GM12878 (cell line): ENCODE data around the gene TLX2. TPM values are rescaled to one million over a fixed set of nuclear protein-coding genes. Genes with fewer than 3 reads are reported as not detected.

Experiments
- ATAC-seq: fragments of 200-7000 bp; cut with Tn5 transposase; 3 replicates; pipeline ENCODE4 v1.9.1; 2020; ENCODE audit warnings: mild to moderate bottlenecking, moderate library complexity
- BruUV-seq: library from RNA; stranded (reverse); fragments of 400-500 nt; replicated peaks from 2 replicates; lab custom pipeline; 2021; lab: Mats Ljungman, UMichigan
- CTCF ChIA-PET: fragments of 300-600 bp; sonication (Branson Sonifier 250); formaldehyde crosslinking; extraction: SDS; loops from one replicate; lab custom pipeline; 2021; ENCODE audit warnings: inconsistent platforms; lab: Yijun Ruan, JAX
- POLR2A ChIA-PET: fragments of 350-600 bp; formaldehyde crosslinking; extraction: SDS; loops from one replicate; lab custom pipeline; 2021; ENCODE audit warnings: inconsistent platforms; lab: Charles Lee
- RAD21 ChIA-PET: fragments of 300-600 bp; sonication (Branson Sonifier 250); formaldehyde crosslinking; loops from one replicate; lab custom pipeline; 2023; ENCODE audit warnings: antibody characterized with exemption; ENCODE audit not compliant: unreplicated experiment; lab: Charles Lee
- SMC1A ChIA-PET: fragments of 300-600 bp; sonication (Branson Sonifier 250); formaldehyde crosslinking; loops from one replicate; lab custom pipeline; 2023; ENCODE audit not compliant: unreplicated experiment, uncharacterized antibody; lab: Charles Lee
- DNase-seq: peaks from one replicate; pipeline ENCODE4 v3.0.0-alpha.2; 2011; ENCODE audit warnings: low read depth, low spot score
- FAIRE-seq: peaks from 3 replicates; lab custom pipeline; 2011; peaks lifted over from hg19 to GRCh38; lab: Jason Lieb, UNC
- H2AFZ ChIP-seq: 2 replicates; pipeline ENCODE4 v1.6.0; 2011; ENCODE audit warnings: low read depth, low read length, control low read depth; ENCODE audit not compliant: control insufficient read depth
- H3K27ac ChIP-seq: 2 replicates; pipeline ENCODE4 v1.5.1; 2011; ENCODE audit warnings: control low read depth; ENCODE audit not compliant: control insufficient read depth, insufficient read depth
- H3K27me3 ChIP-seq, 2 experiments: replicated peaks in 1 of 2; 2 replicates each; pipeline versions ENCODE4 v1.6.0 to v1.6.1; 2011; ENCODE audit warnings: low read length in 1 of 2; ENCODE audit not compliant: control insufficient read depth in 2 of 2, insufficient read depth in 2 of 2
- H3K36me3 ChIP-seq, 2 experiments: 2 replicates each; pipeline ENCODE4 v1.5.1; 2011; ENCODE audit warnings: low read length in 1 of 2; ENCODE audit not compliant: control insufficient read depth in 2 of 2, insufficient read depth in 2 of 2
- H3K4me1 ChIP-seq: 2 replicates; pipeline ENCODE4 v1.6.1; 2011; ENCODE audit warnings: mild to moderate bottlenecking, low read length, moderate library complexity, mixed read lengths; ENCODE audit not compliant: control insufficient read depth, insufficient read depth
- H3K4me2 ChIP-seq: 2 replicates; pipeline ENCODE4 v1.6.0; 2011; ENCODE audit warnings: control low read depth; ENCODE audit not compliant: control insufficient read depth, insufficient read depth
- H3K4me3 ChIP-seq: fragments of 200-600 bp; sonication (generic); 2 replicates; pipeline ENCODE4 v1.5.1; 2016
- H3K79me2 ChIP-seq: 2 replicates; pipeline ENCODE4 v1.6.0; 2011; ENCODE audit warnings: low read length; ENCODE audit not compliant: control insufficient read depth, insufficient read depth
- H3K9ac ChIP-seq: 2 replicates; pipeline ENCODE4 v1.8.0; 2011; ENCODE audit warnings: low read length, control low read depth, mixed read lengths; ENCODE audit not compliant: control insufficient read depth, insufficient read depth
- H3K9me3 ChIP-seq: replicated peaks from 3 replicates; pipeline ENCODE4 v1.5.1; 2011; ENCODE audit warnings: mild to moderate bottlenecking, low read length; ENCODE audit not compliant: control insufficient read depth, insufficient read depth
- H4K20me1 ChIP-seq: 2 replicates; pipeline ENCODE4 v1.6.0; 2011; ENCODE audit not compliant: control insufficient read depth, insufficient read depth
- CBX5 ChIP-seq: sonication (generic); IDR thresholded peaks from 2 replicates; pipeline ENCODE4 v1.6.1; 2016; ENCODE audit warnings: low read depth, moderate library complexity, mild to moderate bottlenecking, inconsistent platforms
- SMARCA5 ChIP-seq: fragments of 450-650 bp; IDR thresholded peaks from 2 replicates; pipeline ENCODE4 v1.6.1; 2017; ENCODE audit warnings: mild to moderate bottlenecking
- SREBF2 ChIP-seq: IDR thresholded peaks from 2 replicates; pipeline ENCODE4 v1.6.1; 2012; ENCODE audit warnings: mild to moderate bottlenecking, low read length
- YY1 ChIP-seq: IDR thresholded peaks from 2 replicates; pipeline ENCODE4 v1.6.1; 2011; ENCODE audit warnings: low read depth, mild to moderate bottlenecking, low read length
- ZBTB4 ChIP-seq: fragments of 450-650 bp; formaldehyde crosslinking; IDR thresholded peaks from 2 replicates; pipeline ENCODE4 v1.4.0; 2022; ENCODE audit warnings: mild to moderate bottlenecking, moderate library complexity
- WGBS: methylation state at CpG from one replicate; pipeline ENCODE4 v1.1.6; 2016; ENCODE audit warnings: low lambda C conversion rate; ENCODE audit not compliant: insufficient replicate concordance, insufficient coverage; ENCODE audit errors: missing lambda C conversion rate; 5-methylcytosine and 5-hydroxymethylcytosine counted together
- in situ Hi-C: fragments of 300-500 bp; cut with MboI; formaldehyde crosslinking; loops from 9 replicates; pipeline ENCODE4 v1.14.3; 2018; ENCODE audit warnings: mixed read lengths
- intact Hi-C: fragments of 100-400 bp; cut with micrococcal nuclease; formaldehyde crosslinking; loops from one replicate; pipeline ENCODE4 v1.14.2; 2022; ENCODE audit not compliant: unreplicated experiment
- polyA plus RNA-seq, 11 experiments: library from polyadenylated mRNA; depleted of rRNA in 4 of 11; unstranded in 6 of 11; stranded (reverse) in 5 of 11; fragments of >200 nt; fragmentation: Nextera tagmentation in 4 of 11; fragmentation: Illumina TruSeq in 1 of 11; extraction: Ambion mirVana in 4 of 11; extraction: Trizol in 1 of 11; gene quantifications; 1 replicate in 1 of 11; 2 replicates in 10 of 11; pipeline versions ENCODE4 v1.2.1 to v1.2.3, GENCODE V29; 2011 to 2016; ENCODE audit warnings: inconsistent platforms in 2 of 11, missing spikeins in 2 of 11, low read depth in 1 of 11
- total RNA-seq, 4 experiments: library from RNA; depleted of rRNA in 3 of 4; stranded (reverse); fragments of >200 nt in 3 of 4; fragmentation: Illumina TruSeq in 1 of 4; extraction: Trizol in 1 of 4; gene quantifications; 2 replicates each; pipeline versions ENCODE4 v1.2.1 to v1.2.3, GENCODE V29; 2013 to 2021
- TF ChIP-seq, protein P1 (sequence below): fragments of 450-650 bp; IDR thresholded peaks from 2 replicates; pipeline ENCODE4 v1.6.1; 2017; ENCODE audit warnings: low read depth, mild to moderate bottlenecking, moderate library complexity

The TLX2 gene
- total and polyA plus RNA-seq, 10 of the 15 experiments (the other 5 are each of a cell fraction or from before 2014, with no cell fraction given) = 0.06 to 5.5 (median 3.6) TPM; not detected in 1

- H3K4me2 ChIP-seq = peak overlapping the region; percentile 46
- intact Hi-C loops (no loop called here), in situ Hi-C loops (no loop called here)
- no peak overlapping the region for H2AFZ ChIP-seq
- H3K4me1 ChIP-seq = peaks cover 30% of the 10 kb centered on the region
- H3K9ac ChIP-seq = no peak overlapping the region
- no peaks in the 10 kb centered on the region for H4K20me1 ChIP-seq
- peaks cover 46% of the 10 kb centered on the region for H3K79me2 ChIP-seq
- 73% methylated on average over 11 of the region's 11 CpGs for WGBS
- CTCF ChIA-PET = interaction anchor here (1.1 to 10.4 kb wide), 6 partner anchors 19 to 60 kb away, joined by 4 to 226 read pairs (median 51); partner anchors contain the start of genes CCDC142, PCGF1 and TTC31
- RAD21 ChIA-PET = interaction anchor here (1.1 to 7.5 kb wide), 3 partner anchors 44 to 91 kb away, joined by 3 to 158 read pairs (median 7); partner anchors contain the start of genes CCDC142 and TTC31
- no peak overlapping the region for H3K27ac ChIP-seq
- H3K9me3 ChIP-seq = no peaks in the 10 kb centered on the region
- H3K36me3 ChIP-seq = peaks cover 12 to 23% of the 10 kb centered on the region in 2 experiments
- no peak for DNase-seq
- no TSS peak for BruUV-seq
- no peak overlapping the region for H3K4me3 ChIP-seq
- SMC1A ChIA-PET = interaction anchor here (1.4 to 9.9 kb wide), 4 partner anchors 18 to 60 kb away, joined by 3 to 208 read pairs (median 30); partner anchors contain the start of gene PCGF1
- POLR2A ChIA-PET = interaction anchor here (0.7 to 2.6 kb wide), 6 partner anchors 18 to 60 kb away, joined by 3 to 10 read pairs (median 4); partner anchors contain the start of gene PCGF1
- TF ChIP-seq CBX5 = no peak
- TF ChIP-seq YY1 = no peak
- no peak for TF ChIP-seq SMARCA5
- no peak for TF ChIP-seq ZBTB4 (CRISPR knock-in tag)
- no peak for TF ChIP-seq SREBF2
- TF ChIP-seq, protein P1, sequence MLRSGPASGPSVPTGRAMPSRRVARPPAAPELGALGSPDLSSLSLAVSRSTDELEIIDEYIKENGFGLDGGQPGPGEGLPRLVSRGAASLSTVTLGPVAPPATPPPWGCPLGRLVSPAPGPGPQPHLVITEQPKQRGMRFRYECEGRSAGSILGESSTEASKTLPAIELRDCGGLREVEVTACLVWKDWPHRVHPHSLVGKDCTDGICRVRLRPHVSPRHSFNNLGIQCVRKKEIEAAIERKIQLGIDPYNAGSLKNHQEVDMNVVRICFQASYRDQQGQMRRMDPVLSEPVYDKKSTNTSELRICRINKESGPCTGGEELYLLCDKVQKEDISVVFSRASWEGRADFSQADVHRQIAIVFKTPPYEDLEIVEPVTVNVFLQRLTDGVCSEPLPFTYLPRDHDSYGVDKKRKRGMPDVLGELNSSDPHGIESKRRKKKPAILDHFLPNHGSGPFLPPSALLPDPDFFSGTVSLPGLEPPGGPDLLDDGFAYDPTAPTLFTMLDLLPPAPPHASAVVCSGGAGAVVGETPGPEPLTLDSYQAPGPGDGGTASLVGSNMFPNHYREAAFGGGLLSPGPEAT = no peak
- TF ChIP-seq, all 136 proteins: peak for 0
- no peaks in the 10 kb centered on the region for H3K27me3 ChIP-seq
- FAIRE-seq (no peak), ATAC-seq (no peak)
Observed at GRCh38 chr2:74526649-74527230, 12.5 kb downstream of the TLX2 start.
